ENCODE measurements around the gene KCNB1.

Gene KCNB1

GRCh38 chr20:49482621-49483017 is at the start of gene KCNB1:
KCNB1 (minus strand) TSS chr20:49482668; CDS start chr20:49482480, 188 bp downstream.
- no peak for TF ChIP-seq CTCF (IDR thresholded peaks at IDR 0.05; ENCODE audit: low read depth, low read length)
- no peak within 1 kb of the TSS for H3K4me3 ChIP-seq (ENCODE audit: low read depth, low read length)

- no peak overlapping the region for H3K4me3 ChIP-seq (ENCODE audit: low read depth, low read length)
- TF ChIP-seq CTCF (IDR thresholded peaks at IDR 0.05; ENCODE audit: low read depth, low read length): no peak
Measured at GRCh38 chr20:49529470-49529869, 47.0 kb upstream of the KCNB1 start.

- TF ChIP-seq CTCF (IDR thresholded peaks at IDR 0.05; ENCODE audit: low read depth, low read length): no peak
- H3K4me3 ChIP-seq (ENCODE audit: low read depth, low read length): no peak overlapping the region
Measured at GRCh38 chr20:49526568-49526967, 44.1 kb upstream of the KCNB1 start.

- no peak overlapping the region for H3K4me3 ChIP-seq (ENCODE audit: low read depth, low read length)
- no peak for TF ChIP-seq CTCF (IDR thresholded peaks at IDR 0.05; ENCODE audit: low read depth, low read length)
Measured at GRCh38 chr20:49526056-49526455, 43.6 kb upstream of the KCNB1 start.

GRCh38 chr20:49523767-49524360 is 41.4 kb upstream of the KCNB1 start:
- H3K4me3 ChIP-seq (ENCODE audit: low read depth, low read length): no peak overlapping the region
- no peak for TF ChIP-seq CTCF (IDR thresholded peaks at IDR 0.05; ENCODE audit: low read depth, low read length)

GRCh38 chr20:49521356-49521755 is 38.9 kb upstream of the KCNB1 start:
- no peak for TF ChIP-seq CTCF (IDR thresholded peaks at IDR 0.05; ENCODE audit: low read depth, low read length)
- no peak overlapping the region for H3K4me3 ChIP-seq (ENCODE audit: low read depth, low read length)

- no peak overlapping the region for H3K4me3 ChIP-seq (ENCODE audit: low read depth, low read length)
- TF ChIP-seq CTCF (IDR thresholded peaks at IDR 0.05; ENCODE audit: low read depth, low read length): no peak
Measured at GRCh38 chr20:49519777-49520359, 37.4 kb upstream of the KCNB1 start.
